GM19099 (cell line): Measurements from ENCODE around the gene CTSG.

Experiments
- POLR2A ChIP-seq: IDR thresholded peaks from 3 replicates; pipeline ENCODE4 v1.6.1; 2011; ENCODE audit warnings: low read depth; ENCODE audit not compliant: insufficient read length; ENCODE audit errors: extremely low read depth

The CTSG gene

DNA sequence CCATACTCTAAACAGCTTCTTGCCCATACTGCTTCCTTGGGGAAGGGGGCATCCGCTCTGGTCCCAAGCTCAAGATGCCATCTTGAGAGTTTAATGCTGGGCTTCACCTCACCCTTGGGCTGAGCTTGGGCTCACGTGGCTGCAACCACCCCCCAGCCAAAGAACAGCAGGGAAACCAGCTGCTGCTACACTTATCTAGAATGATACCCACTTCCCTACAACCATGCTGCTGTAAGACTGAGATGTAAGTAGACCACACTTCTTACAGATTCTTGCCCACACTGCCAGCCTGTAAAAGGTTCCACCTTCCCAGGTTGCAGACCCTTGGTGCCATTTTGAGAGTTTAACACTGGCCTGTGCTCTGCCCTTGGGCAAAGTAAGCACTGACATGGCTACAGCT lies 9.7 kb downstream of the CTSG start:
- TF ChIP-seq POLR2A, result no peak

DNA sequence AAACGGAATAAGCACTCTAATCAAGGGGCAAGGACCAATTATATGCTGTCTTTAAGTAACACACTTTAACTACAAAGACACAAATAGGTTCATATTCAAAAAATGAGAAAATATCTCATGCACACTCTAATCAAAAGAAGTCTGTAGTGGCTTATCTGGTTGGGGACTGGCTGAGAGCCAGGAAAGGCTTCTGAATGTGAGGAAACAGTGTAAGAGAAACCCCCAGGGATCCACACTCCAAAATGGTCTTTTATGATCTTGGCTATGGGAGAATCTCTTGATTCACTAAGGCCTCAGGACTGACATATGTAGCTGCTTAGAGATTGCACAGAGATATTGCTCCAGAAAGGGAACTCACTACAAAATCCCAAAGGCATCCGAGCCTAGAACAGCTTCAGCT lies 10.3 kb downstream of the CTSG start:
- no peak for TF ChIP-seq POLR2A

DNA sequence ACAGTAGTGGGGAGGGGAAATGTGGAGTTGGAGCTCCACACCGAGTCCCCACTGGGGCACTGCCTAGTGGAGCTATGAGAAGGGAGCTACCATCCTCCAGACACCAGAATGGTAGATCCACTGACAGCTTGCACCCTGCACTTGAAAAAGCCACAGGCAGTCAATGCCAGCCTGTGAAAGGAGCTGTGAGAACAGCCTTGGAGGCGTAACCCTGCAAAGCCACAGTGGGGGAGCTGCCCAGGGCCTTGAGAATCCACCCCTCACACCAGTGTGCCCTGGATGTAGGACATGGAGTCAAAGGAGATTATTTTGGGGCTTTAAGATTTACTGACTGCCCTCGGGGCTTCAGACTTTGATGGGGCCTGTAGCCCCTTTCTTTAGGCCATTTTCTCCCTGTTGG lies 12.5 kb downstream of the CTSG start:
- no peak for TF ChIP-seq POLR2A

DNA sequence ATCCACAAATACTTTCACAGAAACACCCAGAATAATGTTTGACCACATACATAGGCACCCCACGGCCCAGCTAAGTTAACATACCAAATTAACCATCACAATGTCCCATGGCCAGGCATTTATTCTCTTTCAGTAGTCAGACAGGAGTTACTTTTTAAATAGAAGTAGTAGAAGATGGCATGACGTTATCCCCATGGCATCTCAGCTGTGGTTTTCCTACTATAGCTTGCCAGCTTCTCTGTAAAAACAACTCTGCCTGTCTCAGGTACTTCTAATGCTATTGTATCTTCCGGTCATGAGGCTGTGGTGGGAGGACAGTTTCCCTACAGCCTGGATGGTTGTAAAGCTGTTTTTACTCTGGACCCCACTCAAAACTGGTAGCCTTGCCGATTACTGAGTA lies 19.3 kb downstream of the CTSG start:
- no peak for TF ChIP-seq POLR2A

DNA sequence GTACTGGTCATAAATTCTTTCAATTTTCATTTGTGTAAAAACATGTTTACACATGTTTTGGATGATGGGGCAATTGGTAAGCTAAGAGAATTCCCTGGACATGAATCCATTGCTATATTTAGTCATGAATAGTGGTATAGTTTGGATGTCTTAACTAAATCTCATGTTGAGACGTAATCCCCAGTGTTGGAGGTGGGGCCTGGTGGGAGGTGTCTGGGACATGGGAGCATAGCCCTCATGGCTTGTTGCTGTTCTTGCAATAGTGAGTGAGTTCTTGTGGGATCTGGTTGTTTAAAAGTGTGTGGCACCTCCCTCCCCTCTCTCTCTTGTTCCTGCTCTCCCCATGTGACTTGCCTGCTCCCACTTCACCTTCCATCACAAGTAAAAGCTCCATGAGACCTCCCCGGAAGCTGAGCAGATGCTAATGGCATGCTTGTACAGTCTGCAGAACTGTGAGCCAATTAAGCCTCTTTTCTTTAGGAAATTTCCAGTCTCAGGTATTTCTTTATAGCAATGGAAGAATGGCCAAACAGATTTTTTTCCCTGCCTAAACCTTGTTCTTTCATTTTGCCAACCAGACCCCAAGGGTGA lies 33.6 kb downstream of the CTSG start:
- TF ChIP-seq POLR2A, result no peak

DNA sequence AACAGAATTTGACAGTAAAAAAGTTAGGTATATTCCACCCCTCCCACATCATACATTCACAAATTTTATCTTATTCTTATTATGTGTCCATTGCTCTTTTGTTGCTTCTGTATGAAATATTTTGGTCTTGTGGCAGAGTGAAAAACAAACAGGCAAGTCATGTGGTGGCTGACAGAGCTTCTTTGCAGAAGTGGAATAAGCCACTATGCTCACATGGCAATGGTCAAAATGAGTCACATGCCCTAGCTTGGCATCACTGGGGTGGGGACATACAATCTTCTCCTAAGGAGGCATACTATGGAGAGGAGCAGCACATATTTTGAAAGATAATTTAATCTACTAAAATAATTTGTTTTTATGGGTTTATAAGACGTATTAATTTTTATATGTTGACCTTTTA lies 40.3 kb downstream of the CTSG start:
- no peak for TF ChIP-seq POLR2A

DNA sequence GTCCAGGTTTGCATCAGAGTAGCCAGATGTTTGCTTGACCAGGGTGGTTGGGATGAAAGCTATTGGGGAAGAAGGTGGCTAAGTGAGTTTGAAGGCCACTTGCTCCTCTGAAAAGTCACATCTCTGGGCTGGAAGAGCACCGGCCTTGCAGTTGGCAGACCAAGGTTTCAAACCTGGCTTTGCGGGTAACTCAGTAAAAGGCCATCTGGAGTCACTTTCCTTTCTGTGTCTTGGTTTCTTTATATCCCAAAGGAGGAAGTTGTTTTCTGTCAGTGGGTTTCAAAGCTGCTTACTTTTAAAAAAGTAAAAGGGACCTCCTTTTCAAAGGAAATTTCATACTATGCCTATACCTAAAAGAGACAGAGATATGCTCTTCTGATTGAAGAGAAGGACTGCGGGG lies 41.8 kb downstream of the CTSG start:
- TF ChIP-seq POLR2A, result no peak
